GM23338 (cell line): ENCODE data around the gene SIK2. TPM values are rescaled to one million over a fixed set of nuclear protein-coding genes. Genes with fewer than 3 reads are reported as not detected.
A peak's percentile ranks its signal among the peaks of the same experiment; 100 is the strongest.

ENCODE experiments used
- ATAC-seq: fragments of 200-7000 bp; cut with Tn5 transposase; 3 replicates; pipeline ENCODE4 v1.9.1; 2020
- DNase-seq: peaks from one replicate; pipeline ENCODE4 v3.0.0-alpha.2; 2015; ENCODE audit warnings: low spot score
- H2AFZ ChIP-seq: fragments of 200-600 bp; sonication (generic); 2 replicates; pipeline ENCODE4 v1.8.0; 2016; ENCODE audit warnings: antibody characterized with exemption, mild to moderate bottlenecking, moderate library complexity
- H3F3A ChIP-seq: fragments of 200-600 bp; sonication (generic); replicated peaks from 2 replicates; pipeline ENCODE4 v1.8.0; 2017; ENCODE audit warnings: antibody characterized with exemption, mixed run types, low read depth
- H3K27ac ChIP-seq: fragments of 200-600 bp; sonication (generic); 2 replicates; pipeline ENCODE4 v1.6.1; 2016; ENCODE audit warnings: low read depth
- H3K27me3 ChIP-seq: fragments of 200-600 bp; sonication (generic); 2 replicates; pipeline ENCODE4 v1.8.0; 2016; ENCODE audit warnings: mild to moderate bottlenecking, mixed run types, moderate library complexity; ENCODE audit not compliant: insufficient read depth
- H3K36me3 ChIP-seq: fragments of 200-600 bp; sonication (generic); 2 replicates; pipeline ENCODE4 v1.8.0; 2016; ENCODE audit warnings: mild to moderate bottlenecking; ENCODE audit not compliant: insufficient read depth
- H3K4me1 ChIP-seq: fragments of 200-600 bp; sonication (generic); 2 replicates; pipeline ENCODE4 v1.8.0; 2016; ENCODE audit warnings: mild to moderate bottlenecking, moderate library complexity; ENCODE audit not compliant: insufficient read depth
- H3K4me2 ChIP-seq: fragments of 200-600 bp; sonication (generic); 2 replicates; pipeline ENCODE4 v1.7.1; 2017; ENCODE audit warnings: mixed run types
- H3K4me3 ChIP-seq: fragments of 200-600 bp; sonication (generic); 2 replicates; pipeline ENCODE4 v1.6.1; 2016; ENCODE audit warnings: mixed run types
- H3K79me2 ChIP-seq: fragments of 200-600 bp; sonication (generic); replicated peaks from 2 replicates; pipeline ENCODE4 v1.8.0; 2017; ENCODE audit warnings: mild to moderate bottlenecking; ENCODE audit not compliant: insufficient read depth
- H3K9me2 ChIP-seq: fragments of 200-600 bp; sonication (generic); 2 replicates; pipeline ENCODE4 v1.8.0; 2017; ENCODE audit not compliant: insufficient read depth
- H4K20me1 ChIP-seq: fragments of 200-600 bp; sonication (generic); replicated peaks from 2 replicates; pipeline ENCODE4 v1.8.0; 2017; ENCODE audit warnings: mild to moderate bottlenecking; ENCODE audit not compliant: insufficient read depth
- H3K27ac Mint-ChIP-seq: 2 replicates; pipeline ENCODE4 v1.8.0; 2020; ENCODE audit warnings: inconsistent platforms, mild to moderate bottlenecking, moderate library complexity, mixed read lengths
- H3K27me3 Mint-ChIP-seq: 3 replicates; pipeline ENCODE4 v1.8.0; 2022; ENCODE audit warnings: low read depth, mild to moderate bottlenecking, moderate library complexity, mixed read lengths, inconsistent platforms; ENCODE audit not compliant: insufficient read depth, poor library complexity
- H3K36me3 Mint-ChIP-seq: 3 replicates; pipeline ENCODE4 v1.8.0; 2021; ENCODE audit warnings: low read depth, mild to moderate bottlenecking, inconsistent platforms, moderate library complexity, mixed read lengths
- H3K4me1 Mint-ChIP-seq: 3 replicates; pipeline ENCODE4 v1.8.0; 2020; ENCODE audit warnings: mild to moderate bottlenecking, inconsistent platforms, mixed read lengths
- H3K4me3 Mint-ChIP-seq: 3 replicates; pipeline ENCODE4 v1.8.0; 2021; ENCODE audit warnings: moderate library complexity, mild to moderate bottlenecking, inconsistent platforms, mixed read lengths
- H3K9me3 Mint-ChIP-seq: 3 replicates; pipeline ENCODE4 v1.8.0; 2020; ENCODE audit warnings: moderate library complexity, mild to moderate bottlenecking, inconsistent platforms, mixed read lengths
- CREB1 ChIP-seq: fragments of 250-450 bp; sonication (Bioruptor Pico); IDR thresholded peaks from 2 replicates; pipeline ENCODE4 v1.5.0; 2020; ENCODE audit warnings: low read depth, mild to moderate bottlenecking, moderate library complexity
- CTCF ChIP-seq, 2 experiments: fragments of 200-600 bp in 1 of 2; sonication (generic) in 1 of 2; conservative IDR thresholded peaks; 2 replicates each; pipeline versions ENCODE4 v1.5.1 to v1.6.1; 2016 to 2017; ENCODE audit warnings: antibody characterized with exemption in 2 of 2, low read depth in 2 of 2, mild to moderate bottlenecking in 2 of 2, moderate library complexity in 1 of 2
- EZH2 ChIP-seq: fragments of 200-600 bp; sonication (generic); IDR thresholded peaks from one replicate; pipeline ENCODE4 v1.8.0; 2017; ENCODE audit warnings: antibody characterized with exemption, mild to moderate bottlenecking, low read depth; ENCODE audit not compliant: unreplicated experiment
- EZH2phosphoT487 ChIP-seq: fragments of 200-600 bp; sonication (generic); IDR thresholded peaks from one replicate; pipeline ENCODE4 v1.8.1; 2018; ENCODE audit warnings: antibody characterized with exemption; ENCODE audit not compliant: unreplicated experiment
- JUNB ChIP-seq: IDR thresholded peaks from one replicate; pipeline ENCODE4 v1.6.1; 2016; ENCODE audit warnings: antibody characterized with exemption; ENCODE audit not compliant: unreplicated experiment
- POLR2AphosphoS5 ChIP-seq: IDR thresholded peaks from 2 replicates; pipeline ENCODE4 v1.6.1; 2016; ENCODE audit warnings: antibody characterized with exemption, low read depth
- REST ChIP-seq: IDR thresholded peaks from one replicate; pipeline ENCODE4 v1.6.1; 2018; ENCODE audit warnings: antibody characterized with exemption; ENCODE audit not compliant: unreplicated experiment
- polyA plus RNA-seq: library from polyadenylated mRNA; unstranded; fragments of >200 nt; fragmentation: Nextera tagmentation; extraction: Ambion mirVana; gene quantifications from 2 replicates; pipeline ENCODE4 v1.2.1, GENCODE V29; 2016
- total RNA-seq: library from RNA; depleted of rRNA; stranded (reverse); fragments of >200 nt; shearing (Covaris generic); gene quantifications from 2 replicates; pipeline ENCODE4 v1.2.3, GENCODE V29; 2014

The SIK2 gene
- total and polyA plus RNA-seq, 2 experiments from 2014 or later = 2.3 to 6.7 TPM

GRCh38 chr11:111776398-111777093, 174.3 kb downstream of the SIK2 start:
- Histone ChIP-seq H3K79me2 (no peaks in the 10 kb centered on the region), H2AFZ (no peak overlapping the region), H3K27ac (no peak overlapping the region), H3K4me2 (no peak overlapping the region), H3K36me3 (no peaks in the 10 kb centered on the region), H3F3A (0 out of 2 replicates have a peak, but pooled peaks cover 5% of the 10 kb centered on the region), H4K20me1 (no peaks in the 10 kb centered on the region), H3K9me2 (no peaks in the 10 kb centered on the region), H3K27me3 (no peaks in the 10 kb centered on the region), H3K4me3 (no peak overlapping the region), H3K4me1 (peaks cover 7% of the 10 kb centered on the region; the same call in 1 of the 2 replicates)
- no peak for TF ChIP-seq REST
- no peak for TF ChIP-seq JUNB
- no peak for TF ChIP-seq EZH2phosphoT487
- no peak for TF ChIP-seq EZH2
- Mint-ChIP-seq H3K9me3 (no peaks in the 10 kb centered on the region), H3K4me1 (peaks cover 10% of the 10 kb centered on the region; the same call in 2 of the 3 replicates), H3K27me3 (peaks cover 1% of the 10 kb centered on the region), H3K4me3 (no peak overlapping the region), H3K36me3 (no peaks in the 10 kb centered on the region), H3K27ac (no peak overlapping the region)
- ATAC-seq (no peak), DNase-seq (no peak)

GRCh38 chr11:111777094-111778046, 175.1 kb downstream of the SIK2 start:
- Mint-ChIP-seq H3K9me3 (no peaks in the 10 kb centered on the region), H3K36me3 (no peaks in the 10 kb centered on the region), H3K27me3 (peaks cover 1% of the 10 kb centered on the region), H3K4me1 (peaks cover 5% of the 10 kb centered on the region; the same call in 2 of the 3 replicates), H3K4me3 (no peak overlapping the region), H3K27ac (no peak overlapping the region)
- Histone ChIP-seq H3K9me2 (no peaks in the 10 kb centered on the region), H3K79me2 (no peaks in the 10 kb centered on the region), H3K4me2 (no peak overlapping the region), H3K27me3 (no peaks in the 10 kb centered on the region), H3K36me3 (no peaks in the 10 kb centered on the region), H4K20me1 (no peaks in the 10 kb centered on the region), H3K4me1 (no peaks in the 10 kb centered on the region), H2AFZ (no peak overlapping the region), H3F3A (no peaks in the 10 kb centered on the region), H3K4me3 (no peak overlapping the region), H3K27ac (no peak overlapping the region)
- ATAC-seq (peak; percentile 96), DNase-seq (peak; percentile 82)
- TF ChIP-seq REST = no peak
- TF ChIP-seq CTCF (conservative IDR thresholded peaks at IDR 0.05; ENCODE audit: low read depth in 2 of 2) = peak; percentile 89 to 91
- no peak for TF ChIP-seq CREB1 (CRISPR knock-in tag)
- no peak for TF ChIP-seq POLR2AphosphoS5
- no peak for TF ChIP-seq EZH2phosphoT487
